CD4-positive, alpha-beta T cell (primary cell): ENCODE measurements around the gene SLCO4A1. TPM values are rescaled to one million over a fixed set of nuclear protein-coding genes. Genes with fewer than 3 reads are reported as not detected.

Source experiments
- ATAC-seq: fragments of 200-7000 bp; cut with Tn5 transposase; one replicate; pipeline ENCODE4 v1.10.0; 2022; ENCODE audit warnings: mild to moderate bottlenecking; ENCODE audit not compliant: poor library complexity
- CTCF ChIA-PET: fragments of 350-600 bp; sonication (Branson Sonifier 250); formaldehyde crosslinking; loops from one replicate; lab custom pipeline; 2021; ENCODE audit warnings: antibody characterized with exemption, inconsistent platforms; lab: Charles Lee
- POLR2A ChIA-PET: fragments of 350-600 bp; sonication (Branson Sonifier 250); formaldehyde crosslinking; loops from one replicate; lab custom pipeline; 2021; ENCODE audit warnings: antibody characterized with exemption, inconsistent platforms; lab: Charles Lee
- DNase-seq, 14 experiments: peaks; one replicate each; pipeline ENCODE4 v3.0.0-alpha.2; 2013 to 2020; ENCODE audit warnings: mixed read lengths in 2 of 14
- H3K27ac ChIP-seq, 2 donors: one replicate each; pipeline versions ENCODE4 v1.5.1 to v1.7.0; 2013; ENCODE audit warnings: low read length in 2 of 2, low read depth in 1 of 2, mild to moderate bottlenecking in 1 of 2
- H3K27me3 ChIP-seq, 2 experiments: 1 replicate in 1 of 2; 2 replicates in 1 of 2; pipeline versions ENCODE4 v1.6.1 to v1.7.0; 2013; ENCODE audit warnings: low read length in 2 of 2, control low read depth in 1 of 2, mild to moderate bottlenecking in 1 of 2, moderate library complexity in 1 of 2; ENCODE audit not compliant: insufficient read depth in 2 of 2, control insufficient read depth in 1 of 2
- H3K36me3 ChIP-seq: one replicate; pipeline ENCODE4 v1.6.1; 2013; ENCODE audit warnings: low read length, control low read depth; ENCODE audit not compliant: insufficient read depth
- H3K4me1 ChIP-seq: one replicate; pipeline ENCODE4 v1.6.1; 2013; ENCODE audit warnings: low read length, control low read depth; ENCODE audit not compliant: insufficient read depth
- H3K4me3 ChIP-seq: one replicate; pipeline ENCODE4 v1.5.1; 2013; ENCODE audit warnings: mild to moderate bottlenecking, low read length, moderate library complexity
- H3K9me3 ChIP-seq, 2 experiments: 1 replicate in 1 of 2; 2 replicates in 1 of 2; pipeline versions ENCODE4 v1.6.1 to v1.7.0; 2013; ENCODE audit warnings: low read length in 2 of 2, mild to moderate bottlenecking in 2 of 2, control low read depth in 1 of 2, moderate library complexity in 1 of 2; ENCODE audit not compliant: control insufficient read depth in 1 of 2, insufficient read depth in 1 of 2
- H3K27ac Mint-ChIP-seq: one replicate; pipeline ENCODE4 v1.8.0; 2020; ENCODE audit warnings: mixed read lengths
- H3K27me3 Mint-ChIP-seq: one replicate; pipeline ENCODE4 v1.8.0; 2021; ENCODE audit warnings: mixed read lengths
- H3K36me3 Mint-ChIP-seq: one replicate; pipeline ENCODE4 v1.8.0; 2021; ENCODE audit warnings: low read depth, mixed read lengths
- H3K4me1 Mint-ChIP-seq: one replicate; pipeline ENCODE4 v1.8.0; 2021; ENCODE audit warnings: low read depth, mixed read lengths
- H3K4me3 Mint-ChIP-seq: one replicate; pipeline ENCODE4 v1.8.0; 2020; ENCODE audit warnings: mild to moderate bottlenecking, mixed read lengths
- H3K9me3 Mint-ChIP-seq: one replicate; pipeline ENCODE4 v1.8.0; 2020; ENCODE audit warnings: mixed read lengths
- intact Hi-C, 2 experiments: fragments of 100-400 bp; cut with DNase I in 1 of 2; cut with micrococcal nuclease in 1 of 2; formaldehyde crosslinking; loops; one replicate each; pipeline versions ENCODE4 v1.15.1 to v1.9.0; 2023 to 2025; cut with DNase I, micrococcal nuclease
- total RNA-seq, 174 experiments: library from RNA in 2 of 174; stranded (reverse) in 2 of 174; gene quantifications; one replicate each; pipeline ENCODE4 v1.2.3 and lab custom pipeline; 2021 to 2026
- TF ChIP-seq, protein P1 (sequence below): fragments of 200-600 bp; IDR thresholded peaks from one replicate; pipeline ENCODE4 v1.8.0; 2022; ENCODE audit warnings: antibody characterized with exemption, mild to moderate bottlenecking

SLCO4A1 gene
- total RNA-seq, 2 experiments from 2014 or later = 2.3 to 2.5 TPM

DNA sequence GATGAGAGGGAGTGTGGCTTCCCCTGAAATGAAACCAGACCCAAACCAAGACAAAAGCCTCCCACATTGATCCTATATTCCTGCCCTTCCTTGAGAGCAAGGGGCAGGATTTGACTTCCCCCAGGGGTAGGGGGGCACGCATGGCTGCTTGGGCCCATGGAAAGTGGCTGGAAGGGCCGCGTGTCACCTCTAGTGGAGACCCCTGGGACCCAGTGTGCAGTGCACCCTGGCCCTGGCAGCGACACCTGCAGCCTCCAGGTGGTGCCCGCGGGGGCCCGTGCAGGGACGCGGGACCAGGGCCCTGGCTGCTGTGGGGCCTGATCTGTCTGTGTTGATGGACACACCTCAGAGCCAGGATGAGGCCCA, 18.0 kb upstream of the SLCO4A1 start:
- TF ChIP-seq, protein P1, sequence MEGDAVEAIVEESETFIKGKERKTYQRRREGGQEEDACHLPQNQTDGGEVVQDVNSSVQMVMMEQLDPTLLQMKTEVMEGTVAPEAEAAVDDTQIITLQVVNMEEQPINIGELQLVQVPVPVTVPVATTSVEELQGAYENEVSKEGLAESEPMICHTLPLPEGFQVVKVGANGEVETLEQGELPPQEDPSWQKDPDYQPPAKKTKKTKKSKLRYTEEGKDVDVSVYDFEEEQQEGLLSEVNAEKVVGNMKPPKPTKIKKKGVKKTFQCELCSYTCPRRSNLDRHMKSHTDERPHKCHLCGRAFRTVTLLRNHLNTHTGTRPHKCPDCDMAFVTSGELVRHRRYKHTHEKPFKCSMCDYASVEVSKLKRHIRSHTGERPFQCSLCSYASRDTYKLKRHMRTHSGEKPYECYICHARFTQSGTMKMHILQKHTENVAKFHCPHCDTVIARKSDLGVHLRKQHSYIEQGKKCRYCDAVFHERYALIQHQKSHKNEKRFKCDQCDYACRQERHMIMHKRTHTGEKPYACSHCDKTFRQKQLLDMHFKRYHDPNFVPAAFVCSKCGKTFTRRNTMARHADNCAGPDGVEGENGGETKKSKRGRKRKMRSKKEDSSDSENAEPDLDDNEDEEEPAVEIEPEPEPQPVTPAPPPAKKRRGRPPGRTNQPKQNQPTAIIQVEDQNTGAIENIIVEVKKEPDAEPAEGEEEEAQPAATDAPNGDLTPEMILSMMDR = no peak
- no peak overlapping the region for H3K4me3 ChIP-seq
- Mint-ChIP-seq H3K27ac (no peak overlapping the region), H3K4me3 (no peak overlapping the region), H3K9me3 (no peaks in the 10 kb centered on the region), H3K4me1 (peaks cover 12% of the 10 kb centered on the region), H3K36me3 (no peaks in the 10 kb centered on the region), H3K27me3 (no peaks in the 10 kb centered on the region)
- ATAC-seq = peak; percentile 33
- DNase-seq = peak in 2 of 14 experiments; percentile 16 to 38
- intact Hi-C loops = loop anchor here in 1 of 2 experiments (1.0 kb wide), 1 partner anchor 18 kb away; the partner anchor contains the start of gene SLCO4A1
- no peaks in the 10 kb centered on the region for H3K36me3 ChIP-seq
- H3K27me3 ChIP-seq = no peaks in the 10 kb centered on the region
- H3K4me1 ChIP-seq = peaks cover 19% of the 10 kb centered on the region
- no peaks in the 10 kb centered on the region for H3K9me3 ChIP-seq
- H3K27ac ChIP-seq = no peak overlapping the region
- ChIA-PET CTCF (interaction anchor here (1.0 kb wide), 2 partner anchors 7 to 184 kb away, joined by 3 to 5 read pairs; no protein-coding TSS in a partner anchor), POLR2A (interaction anchor here (1.2 to 2.5 kb wide), 2 partner anchors 170 to 184 kb away, joined by 3 to 10 read pairs; no protein-coding TSS in a partner anchor)

DNA sequence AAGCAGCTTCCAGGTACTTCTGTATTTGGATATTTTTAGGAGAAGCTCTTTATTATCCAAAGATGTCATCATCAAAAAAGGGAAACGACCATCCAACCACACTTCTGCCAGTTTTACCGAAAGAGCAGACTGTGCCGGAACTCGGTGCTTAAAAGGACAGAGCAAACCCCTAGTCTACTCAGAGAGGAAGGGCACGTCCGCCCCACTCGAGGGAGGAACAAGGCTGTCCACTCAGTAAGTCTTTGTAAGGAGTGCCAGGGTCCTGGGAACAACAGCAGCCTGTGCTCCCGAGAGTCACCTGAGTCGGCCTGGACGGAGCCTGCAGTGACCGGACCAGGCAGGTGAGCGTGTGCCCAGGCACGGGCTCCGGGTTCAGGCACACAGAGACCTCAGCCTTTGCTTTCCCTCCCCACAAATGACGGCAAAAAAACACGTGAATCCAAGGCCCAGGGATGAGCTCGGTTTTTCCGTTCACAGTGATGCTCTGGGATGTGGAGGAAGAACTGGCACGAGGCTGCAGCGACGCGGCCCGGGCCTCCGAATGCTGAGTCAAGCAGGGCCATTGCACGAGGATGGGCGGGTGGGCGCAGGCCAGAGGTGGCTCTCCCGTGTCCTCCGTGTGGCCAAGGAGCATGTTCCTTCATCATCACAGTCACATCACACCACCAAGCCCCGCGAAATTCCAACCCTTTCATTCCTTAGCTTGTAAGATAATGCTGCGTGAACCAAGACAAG, 17.4 kb upstream of the SLCO4A1 start:
- no peak overlapping the region for H3K4me3 ChIP-seq
- H3K36me3 ChIP-seq = no peaks in the 10 kb centered on the region
- POLR2A ChIA-PET = interaction anchor here (2.5 kb wide), 1 partner anchor 170 kb away, joined by 10 read pairs; no protein-coding TSS in a partner anchor
- Mint-ChIP-seq H3K9me3 (no peaks in the 10 kb centered on the region), H3K27ac (no peak overlapping the region), H3K27me3 (no peaks in the 10 kb centered on the region), H3K36me3 (no peaks in the 10 kb centered on the region), H3K4me3 (no peak overlapping the region), H3K4me1 (peaks cover 12% of the 10 kb centered on the region)
- no peaks in the 10 kb centered on the region for H3K9me3 ChIP-seq
- H3K27ac ChIP-seq = no peak overlapping the region
- no peaks in the 10 kb centered on the region for H3K27me3 ChIP-seq
- ATAC-seq (no peak), DNase-seq (peak in 1 of 14 experiments; percentile 37)
- intact Hi-C loops = loop anchor here in 1 of 2 experiments (1.0 kb wide), 1 partner anchor 17 kb away; the partner anchor contains the start of gene SLCO4A1
- H3K4me1 ChIP-seq = peaks cover 19% of the 10 kb centered on the region
- CTCF ChIA-PET = interaction anchor here (1.0 kb wide), 1 partner anchor 8 kb away, joined by 5 read pairs; no protein-coding TSS in a partner anchor
- TF ChIP-seq, protein P1 = no peak

DNA sequence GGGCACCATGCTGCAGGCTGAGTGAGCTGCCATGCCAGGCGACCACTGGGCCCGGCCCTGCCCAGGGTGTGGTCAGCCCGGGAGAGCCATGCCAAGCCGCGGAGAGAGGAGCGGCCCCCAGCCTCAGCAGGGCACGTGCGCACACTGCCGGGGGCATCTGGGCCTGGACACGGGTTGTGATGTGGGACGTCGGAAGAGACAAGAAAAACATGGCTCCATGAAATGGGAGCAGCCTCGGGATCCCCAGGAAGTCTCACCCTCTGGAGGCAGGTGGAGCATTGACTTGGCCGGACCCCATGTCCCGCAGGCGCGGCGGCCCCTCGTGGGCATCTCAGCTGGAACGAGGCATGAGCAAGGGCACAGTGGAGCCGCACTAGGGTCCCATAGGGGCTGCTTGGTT, 16.8 kb upstream of the SLCO4A1 start:
- Histone ChIP-seq H3K27me3 (no peaks in the 10 kb centered on the region), H3K4me3 (no peak overlapping the region), H3K36me3 (no peaks in the 10 kb centered on the region), H3K27ac (no peak overlapping the region), H3K4me1 (peaks cover 19% of the 10 kb centered on the region), H3K9me3 (no peaks in the 10 kb centered on the region)
- H3K27ac Mint-ChIP-seq = no peak overlapping the region
- intact Hi-C loops = no loop called here
- H3K9me3 Mint-ChIP-seq = no peaks in the 10 kb centered on the region
- POLR2A ChIA-PET = no interaction called here
- CTCF ChIA-PET = interaction anchor here (1.0 kb wide), 1 partner anchor 9 kb away, joined by 5 read pairs; no protein-coding TSS in a partner anchor
- DNase-seq = no peak
- H3K36me3 Mint-ChIP-seq = no peaks in the 10 kb centered on the region
- no peak for ATAC-seq
- H3K4me3 Mint-ChIP-seq = no peak overlapping the region
- peaks cover 12% of the 10 kb centered on the region for H3K4me1 Mint-ChIP-seq
- TF ChIP-seq, protein P1 = no peak
- H3K27me3 Mint-ChIP-seq = no peaks in the 10 kb centered on the region
